Prostate gland (tissue), 2 donors: Measurements from ENCODE around the gene SLC39A3.

Experiments used
- CTCF ChIP-seq, 4 experiments: fragments of 200-600 bp in 2 of 4; fragments of 450-650 bp in 2 of 4; sonication (generic) in 2 of 4; IDR thresholded peaks; 1 replicate in 3 of 4; 2 replicates in 1 of 4; pipeline ENCODE4 v1.5.1; 2016 to 2019; ENCODE audit warnings: antibody characterized with exemption in 4 of 4, mild to moderate bottlenecking in 2 of 4, moderate library complexity in 2 of 4
- POLR2AphosphoS5 ChIP-seq: sonication (generic); formaldehyde crosslinking; IDR thresholded peaks from one replicate; pipeline ENCODE4 v1.6.1; 2017; ENCODE audit warnings: antibody characterized with exemption

- TF ChIP-seq POLR2AphosphoS5 (no peak), CTCF (IDR thresholded peaks at IDR 0.05) (no peak)
Observed at GRCh38 chr19:2683430-2684003, 56.3 kb downstream of the SLC39A3 start.
